GM13977 (cell line): ENCODE results near the gene SLC25A45.

ENCODE experiments used
- DNase-seq: peaks from one replicate; pipeline ENCODE4 v3.0.0; 2012; ENCODE audit warnings: low spot score
- in situ Hi-C: fragments of 300-500 bp; cut with MboI; formaldehyde crosslinking; loops from one replicate; pipeline ENCODE4 v1.12.0; 2022; ENCODE audit warnings: low sequenced_read_pairs, low pct_unique_long_range_greater_than_20kb, mixed read lengths, inconsistent platforms; ENCODE audit not compliant: unreplicated experiment
- TF ChIP-seq, protein P1 (sequence below): IDR thresholded peaks from 2 replicates; pipeline ENCODE4 v1.5.1; 2012; ENCODE audit warnings: mild to moderate bottlenecking, control low read depth; ENCODE audit not compliant: insufficient read depth; ENCODE audit errors: extremely low read depth, missing control alignments

The SLC25A45 gene

DNA sequence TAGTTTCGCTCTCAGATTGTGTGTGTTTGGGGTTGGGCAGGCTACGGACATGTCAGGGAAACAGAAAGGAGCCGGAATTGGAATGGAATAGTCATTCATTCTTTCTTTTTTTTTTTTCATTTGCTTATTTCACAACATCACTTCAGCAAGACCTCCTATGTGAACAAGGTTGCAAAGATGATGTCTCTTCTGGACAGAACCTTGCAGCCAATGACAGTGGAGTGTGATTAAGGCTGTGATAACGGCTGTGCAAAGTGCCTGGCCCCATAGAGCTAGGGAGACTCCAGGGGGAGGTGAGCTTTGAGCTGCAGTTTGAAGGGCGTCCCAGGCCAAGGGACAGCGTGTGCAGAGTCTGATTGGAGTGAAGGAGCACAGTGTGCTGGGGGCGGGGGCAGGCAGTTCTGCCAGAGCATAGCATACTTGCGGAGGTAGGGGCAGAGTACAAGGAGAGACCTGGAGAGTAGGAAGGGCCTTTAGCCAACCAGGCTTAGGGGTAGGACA, 24.5 kb downstream of the SLC25A45 start:
- in situ Hi-C loops: no loop called here
- TF ChIP-seq, protein P1, sequence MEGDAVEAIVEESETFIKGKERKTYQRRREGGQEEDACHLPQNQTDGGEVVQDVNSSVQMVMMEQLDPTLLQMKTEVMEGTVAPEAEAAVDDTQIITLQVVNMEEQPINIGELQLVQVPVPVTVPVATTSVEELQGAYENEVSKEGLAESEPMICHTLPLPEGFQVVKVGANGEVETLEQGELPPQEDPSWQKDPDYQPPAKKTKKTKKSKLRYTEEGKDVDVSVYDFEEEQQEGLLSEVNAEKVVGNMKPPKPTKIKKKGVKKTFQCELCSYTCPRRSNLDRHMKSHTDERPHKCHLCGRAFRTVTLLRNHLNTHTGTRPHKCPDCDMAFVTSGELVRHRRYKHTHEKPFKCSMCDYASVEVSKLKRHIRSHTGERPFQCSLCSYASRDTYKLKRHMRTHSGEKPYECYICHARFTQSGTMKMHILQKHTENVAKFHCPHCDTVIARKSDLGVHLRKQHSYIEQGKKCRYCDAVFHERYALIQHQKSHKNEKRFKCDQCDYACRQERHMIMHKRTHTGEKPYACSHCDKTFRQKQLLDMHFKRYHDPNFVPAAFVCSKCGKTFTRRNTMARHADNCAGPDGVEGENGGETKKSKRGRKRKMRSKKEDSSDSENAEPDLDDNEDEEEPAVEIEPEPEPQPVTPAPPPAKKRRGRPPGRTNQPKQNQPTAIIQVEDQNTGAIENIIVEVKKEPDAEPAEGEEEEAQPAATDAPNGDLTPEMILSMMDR: no peak
- DNase-seq: no peak

DNA sequence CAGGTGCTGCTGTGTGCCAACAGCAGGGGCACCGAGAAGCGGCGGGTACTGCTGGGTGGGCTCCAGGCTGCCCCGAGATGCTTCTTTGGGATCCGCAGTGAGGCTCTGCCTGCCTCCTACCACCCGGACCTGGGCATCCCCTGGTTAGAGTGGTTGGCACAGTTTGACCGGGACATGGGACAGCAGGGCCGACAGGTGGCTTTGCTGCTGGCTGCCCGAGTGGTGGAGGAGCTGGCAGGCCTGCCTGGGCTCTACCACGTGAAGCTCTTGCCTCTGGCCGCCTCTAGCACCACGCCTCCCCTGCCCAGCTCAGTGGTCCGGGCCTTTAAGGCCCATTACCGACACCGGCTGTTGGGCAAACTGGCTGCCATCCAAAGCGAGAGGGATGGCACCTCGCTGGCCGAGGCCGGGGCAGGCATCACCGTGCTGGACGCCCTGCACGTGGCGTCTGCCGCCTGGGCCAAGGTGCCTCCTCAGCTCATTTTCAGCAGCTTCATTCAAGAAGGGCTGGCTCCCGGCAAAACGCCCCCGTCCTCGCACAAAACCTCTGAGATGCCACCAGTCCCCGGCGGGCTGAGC, 26.0 kb downstream of the SLC25A45 start:
- TF ChIP-seq, protein P1: no peak
- in situ Hi-C loops: no loop called here
- no peak for DNase-seq

- in situ Hi-C loops: no loop called here
- TF ChIP-seq, protein P1: no peak
- no peak for DNase-seq
Observed at GRCh38 chr11:65355776-65356393, 26.6 kb downstream of the SLC25A45 start.

DNA sequence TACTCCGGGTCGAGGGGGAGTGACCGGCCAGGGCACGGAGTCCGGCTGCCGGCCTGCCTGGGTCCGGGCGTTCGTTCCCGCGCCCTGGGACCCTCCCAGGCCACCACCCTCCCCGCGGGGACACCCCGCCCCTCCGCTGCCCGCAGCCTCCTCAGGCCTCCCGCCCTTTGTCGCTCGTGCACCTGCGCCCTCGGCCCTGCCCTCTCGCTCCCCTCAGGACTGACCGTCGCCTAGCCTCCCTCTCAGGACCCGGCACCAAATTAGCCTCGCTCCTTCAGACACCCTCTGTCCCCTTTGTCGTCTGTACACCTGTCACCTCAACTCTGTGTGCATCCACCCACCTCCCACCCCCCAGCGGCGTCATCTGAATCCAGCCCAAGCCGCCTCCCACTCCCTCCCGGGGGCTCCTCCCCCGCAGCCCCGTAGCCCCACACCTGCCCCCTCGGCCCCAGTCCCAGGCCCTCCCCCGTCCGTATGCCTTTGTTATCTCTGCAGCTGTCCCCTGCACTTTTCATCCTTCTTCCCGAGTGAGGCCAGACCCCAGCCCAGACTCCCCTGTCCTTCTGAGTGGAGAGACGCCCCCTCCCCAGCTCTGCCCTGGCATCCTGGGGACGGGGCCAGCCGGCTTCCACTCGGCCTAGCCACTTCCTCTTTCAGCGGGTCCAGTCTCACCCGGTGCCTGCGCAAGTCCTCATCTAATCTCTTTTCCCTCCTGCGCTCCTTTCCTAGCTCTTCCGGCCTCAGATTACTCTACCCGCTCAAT, 27.3 kb downstream of the SLC25A45 start:
- TF ChIP-seq, protein P1: no peak
- peak; percentile 79 for DNase-seq
- in situ Hi-C loops: no loop called here

DNA sequence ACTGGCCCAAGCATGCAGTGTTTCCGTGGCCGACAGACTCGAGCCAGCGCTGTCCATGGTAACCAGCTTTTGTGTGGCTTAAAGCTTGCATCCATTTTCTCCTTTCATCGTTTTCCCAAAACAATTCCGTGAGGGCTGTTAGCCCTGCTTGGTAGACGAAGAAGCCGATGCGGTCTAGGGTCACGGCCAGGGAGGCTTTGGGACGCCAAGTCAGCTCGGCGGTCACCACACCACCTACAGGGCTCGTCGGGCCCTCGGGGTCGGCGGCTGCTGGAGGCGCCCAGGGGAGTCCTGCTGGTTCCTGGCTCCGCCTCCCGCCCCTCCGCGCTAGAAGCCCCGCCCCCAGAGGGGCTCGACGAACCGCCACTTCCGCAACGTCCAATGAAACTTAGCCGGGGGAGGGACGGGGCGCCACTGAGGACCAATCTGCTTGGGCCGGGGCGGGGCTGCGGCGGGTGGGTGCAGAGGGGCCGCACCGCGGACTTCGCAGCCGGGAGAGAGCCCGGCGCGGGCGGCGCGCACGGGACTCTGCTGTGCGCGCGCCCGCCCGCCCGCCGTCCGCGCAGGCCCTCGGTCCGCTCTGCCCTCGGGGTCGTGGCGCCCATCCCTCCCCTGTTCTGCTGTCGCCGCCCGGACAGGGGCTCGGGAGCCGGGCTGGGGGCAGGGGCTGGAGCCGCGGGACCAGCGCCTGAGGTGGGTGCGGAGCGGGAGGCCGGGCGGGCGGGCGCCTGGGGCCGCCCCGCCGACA, 28.0 kb downstream of the SLC25A45 start, which contains the start of gene TIGD3:
TSS of gene TIGD3 (plus strand) at position 487 of the 748 bp plus-strand sequence. CDS start 1,058 bp downstream, outside the sequence.
- in situ Hi-C loops: no loop called here
- peak; percentile 99 for DNase-seq
- TF ChIP-seq, protein P1: no peak

DNA sequence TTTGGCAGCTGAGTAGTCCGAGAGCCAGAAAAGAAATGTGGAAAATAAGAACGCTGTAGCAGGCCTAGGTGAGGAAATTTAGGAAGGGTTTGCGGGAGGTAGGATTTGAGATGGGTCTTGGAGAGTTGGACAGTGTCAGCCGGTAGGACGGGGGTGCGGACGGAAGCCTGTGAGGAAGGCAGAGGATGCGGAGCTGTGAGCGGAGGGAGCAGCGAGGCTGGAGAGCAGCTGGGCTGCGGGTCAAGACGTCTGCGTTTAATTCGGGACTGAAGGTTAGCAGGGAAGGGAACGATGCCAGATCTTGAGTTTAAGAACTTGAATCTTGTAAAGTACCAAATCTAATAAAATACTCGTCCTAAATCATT, 28.6 kb downstream of the SLC25A45 start:
- in situ Hi-C loops: no loop called here
- TF ChIP-seq, protein P1: no peak
- DNase-seq: no peak
